Measurements from ENCODE around the gene AHCYL2. TPM values are rescaled to one million over a fixed set of nuclear protein-coding genes. Genes with fewer than 3 reads are reported as not detected.
A peak's percentile ranks its signal among the peaks of the same experiment; 100 is the strongest.
"Not testable (repeated sequence)": the region's sequence is repeated elsewhere in the genome, so short reads cannot be mapped to it uniquely, and the experiment has no call there.

AHCYL2 gene
- total and polyA plus RNA-seq, 2 experiments from 2014 or later = 1.9 to 8.9 TPM

GRCh38 chr7:129244220-129244619, 19.4 kb downstream of the AHCYL2 start:
- Histone ChIP-seq H3K4me1 (ENCODE audit: insufficient read depth) (no peaks in the 10 kb centered on the region; the same call in 1 of the 2 replicates), H3K9ac (no peak overlapping the region), H3F3A (ENCODE audit: insufficient read depth) (peaks cover 12% of the 10 kb centered on the region; the same call in 1 of the 2 replicates), H3K4me2 (ENCODE audit: unreplicated experiment) (no peak overlapping the region), H3K9me2 (ENCODE audit: insufficient read depth) (no peaks in the 10 kb centered on the region), H3K4me3 (no peak overlapping the region), H3K27ac (no peak overlapping the region), H3K27me3 (replicated peaks; ENCODE audit: insufficient read depth) (no peaks in the 10 kb centered on the region), H4K20me1 (ENCODE audit: insufficient read depth) (no peaks in the 10 kb centered on the region), H3K36me3 (ENCODE audit: low read depth) (no peaks in the 10 kb centered on the region), H3K9me3 (ENCODE audit: low read depth) (no peaks in the 10 kb centered on the region), H3K79me2 (ENCODE audit: insufficient read depth) (no peaks in the 10 kb centered on the region), H2AFZ (no peak overlapping the region)
- in situ Hi-C loops (cut with MboI) = no loop called here
- 91 to 93% methylated on average over 1 of the region's 1 CpG for WGBS, 2 experiments (ENCODE audit: low coverage in 1 of 2, low lambda C conversion rate in 2 of 2, missing lambda C conversion rate in 2 of 2)
- no peak for DNase-seq
- no peak for TF ChIP-seq EZH2 (IDR thresholded peaks at IDR 0.05; ENCODE audit: insufficient read depth, poor library complexity, severe bottlenecking)
- no peak for TF ChIP-seq EZH2phosphoT487 (IDR thresholded peaks at IDR 0.05; ENCODE audit: insufficient read depth, low read depth)

- in situ Hi-C loops (cut with MboI) = no loop called here
- Histone ChIP-seq H3K9me3 (ENCODE audit: low read depth) (no peaks in the 10 kb centered on the region), H3K36me3 (ENCODE audit: low read depth) (no peaks in the 10 kb centered on the region), H3F3A (ENCODE audit: insufficient read depth) (peaks cover 6% of the 10 kb centered on the region; the same call in 1 of the 2 replicates), H3K4me3 (no peak overlapping the region), H3K4me1 (ENCODE audit: insufficient read depth) (no peaks in the 10 kb centered on the region; the same call in 1 of the 2 replicates), H3K4me2 (ENCODE audit: unreplicated experiment) (no peak overlapping the region), H3K9me2 (ENCODE audit: insufficient read depth) (no peaks in the 10 kb centered on the region), H4K20me1 (ENCODE audit: insufficient read depth) (no peaks in the 10 kb centered on the region), H3K9ac (no peak overlapping the region), H3K27me3 (replicated peaks; ENCODE audit: insufficient read depth) (no peaks in the 10 kb centered on the region), H2AFZ (no peak overlapping the region), H3K79me2 (ENCODE audit: insufficient read depth) (no peaks in the 10 kb centered on the region), H3K27ac (no peak overlapping the region)
- DNase-seq = no peak
- TF ChIP-seq EZH2phosphoT487 (IDR thresholded peaks at IDR 0.05; ENCODE audit: insufficient read depth, low read depth) = no peak
- no peak for TF ChIP-seq EZH2 (IDR thresholded peaks at IDR 0.05; ENCODE audit: insufficient read depth, poor library complexity, severe bottlenecking)
- 63 to 72% methylated on average over 3 of the region's 3 CpGs for WGBS, 2 experiments (ENCODE audit: low coverage in 1 of 2, low lambda C conversion rate in 2 of 2, missing lambda C conversion rate in 2 of 2)
Observed at GRCh38 chr7:129245533-129245932, 20.7 kb downstream of the AHCYL2 start.

- no peak overlapping the region for H3K9ac ChIP-seq
- H3K9me2 ChIP-seq (ENCODE audit: insufficient read depth) = no peaks in the 10 kb centered on the region
- H3F3A ChIP-seq (ENCODE audit: insufficient read depth) = no peaks in the 10 kb centered on the region
- no peak for TF ChIP-seq EZH2 (IDR thresholded peaks at IDR 0.05; ENCODE audit: insufficient read depth, poor library complexity, severe bottlenecking)
- TF ChIP-seq EZH2phosphoT487 (IDR thresholded peaks at IDR 0.05; ENCODE audit: insufficient read depth, low read depth) = no peak
- DNase-seq = peak; percentile 9
- no peaks in the 10 kb centered on the region; the same call in 1 of the 2 replicates for H3K4me1 ChIP-seq (ENCODE audit: insufficient read depth)
- H3K9me3 ChIP-seq (ENCODE audit: low read depth) = no peaks in the 10 kb centered on the region
- H3K4me3 ChIP-seq = no peak overlapping the region
- no peaks in the 10 kb centered on the region for H3K27me3 ChIP-seq (replicated peaks; ENCODE audit: insufficient read depth)
- H3K36me3 ChIP-seq (ENCODE audit: low read depth) = no peaks in the 10 kb centered on the region
- in situ Hi-C loops (cut with MboI) = no loop called here
- H4K20me1 ChIP-seq (ENCODE audit: insufficient read depth) = no peaks in the 10 kb centered on the region
- no peaks in the 10 kb centered on the region for H3K79me2 ChIP-seq (ENCODE audit: insufficient read depth)
- no peak overlapping the region for H3K4me2 ChIP-seq (ENCODE audit: unreplicated experiment)
- no peak overlapping the region for H3K27ac ChIP-seq
- WGBS, 2 experiments (ENCODE audit: low coverage in 1 of 2, low lambda C conversion rate in 2 of 2, missing lambda C conversion rate in 2 of 2) = 1 to 8% methylated on average over 2 of the region's 2 CpGs
- H2AFZ ChIP-seq = no peak overlapping the region
Observed at GRCh38 chr7:129247087-129247486, 22.3 kb downstream of the AHCYL2 start.

GRCh38 chr7:129252128-129252527, 27.3 kb downstream of the AHCYL2 start:
- Histone ChIP-seq H3K36me3 (ENCODE audit: low read depth) (no peaks in the 10 kb centered on the region), H3K79me2 (ENCODE audit: insufficient read depth) (peaks cover 3% of the 10 kb centered on the region; the same call in 1 of the 2 replicates), H3K4me3 (no peak overlapping the region), H3K27me3 (replicated peaks; ENCODE audit: insufficient read depth) (no peaks in the 10 kb centered on the region), H3F3A (ENCODE audit: insufficient read depth) (no peaks in the 10 kb centered on the region), H2AFZ (no peak overlapping the region), H3K27ac (no peak overlapping the region), H3K9me2 (ENCODE audit: insufficient read depth) (no peaks in the 10 kb centered on the region), H3K9me3 (ENCODE audit: low read depth) (no peaks in the 10 kb centered on the region), H3K9ac (no peak overlapping the region), H3K4me2 (ENCODE audit: unreplicated experiment) (no peak overlapping the region), H4K20me1 (ENCODE audit: insufficient read depth) (no peaks in the 10 kb centered on the region), H3K4me1 (ENCODE audit: insufficient read depth) (no peaks in the 10 kb centered on the region; the same call in 1 of the 2 replicates)
- TF ChIP-seq EZH2phosphoT487 (IDR thresholded peaks at IDR 0.05; ENCODE audit: insufficient read depth, low read depth) (no peak), EZH2 (IDR thresholded peaks at IDR 0.05; ENCODE audit: insufficient read depth, poor library complexity, severe bottlenecking) (no peak)
- in situ Hi-C loops (cut with MboI) = no loop called here
- 42 to 47% methylated on average over 2 of the region's 2 CpGs for WGBS, 2 experiments (ENCODE audit: low coverage in 1 of 2, low lambda C conversion rate in 2 of 2, missing lambda C conversion rate in 2 of 2)
- DNase-seq = no peak

GRCh38 chr7:129252603-129253002, 27.8 kb downstream of the AHCYL2 start:
- H2AFZ ChIP-seq; H3K27ac ChIP-seq; H3K79me2 ChIP-seq (ENCODE audit: insufficient read depth); H3K9me3 ChIP-seq (ENCODE audit: low read depth); H3K4me1 ChIP-seq (ENCODE audit: insufficient read depth); H3K4me3 ChIP-seq; DNase-seq; H3K9ac ChIP-seq; H4K20me1 ChIP-seq (ENCODE audit: insufficient read depth); H3K9me2 ChIP-seq (ENCODE audit: insufficient read depth); H3K36me3 ChIP-seq (ENCODE audit: low read depth); H3K4me2 ChIP-seq (ENCODE audit: unreplicated experiment); H3F3A ChIP-seq (ENCODE audit: insufficient read depth); in situ Hi-C loops (cut with MboI); H3K27me3 ChIP-seq (replicated peaks; ENCODE audit: insufficient read depth): not testable (repeated sequence)
- WGBS, 2 experiments (ENCODE audit: low coverage in 1 of 2, low lambda C conversion rate in 2 of 2, missing lambda C conversion rate in 2 of 2) = 92% methylated on average over 5 of the region's 5 CpGs

All from GM23248 (cell line).